ENCODE measurements around the gene MZF1. TPM values are rescaled to one million over a fixed set of nuclear protein-coding genes. Genes with fewer than 3 reads are reported as not detected.
A peak's percentile ranks its signal among the peaks of the same experiment; 100 is the strongest.

MZF1 gene
- total RNA-seq, 1 donor from 2014 or later = 67.6 TPM

DNA sequence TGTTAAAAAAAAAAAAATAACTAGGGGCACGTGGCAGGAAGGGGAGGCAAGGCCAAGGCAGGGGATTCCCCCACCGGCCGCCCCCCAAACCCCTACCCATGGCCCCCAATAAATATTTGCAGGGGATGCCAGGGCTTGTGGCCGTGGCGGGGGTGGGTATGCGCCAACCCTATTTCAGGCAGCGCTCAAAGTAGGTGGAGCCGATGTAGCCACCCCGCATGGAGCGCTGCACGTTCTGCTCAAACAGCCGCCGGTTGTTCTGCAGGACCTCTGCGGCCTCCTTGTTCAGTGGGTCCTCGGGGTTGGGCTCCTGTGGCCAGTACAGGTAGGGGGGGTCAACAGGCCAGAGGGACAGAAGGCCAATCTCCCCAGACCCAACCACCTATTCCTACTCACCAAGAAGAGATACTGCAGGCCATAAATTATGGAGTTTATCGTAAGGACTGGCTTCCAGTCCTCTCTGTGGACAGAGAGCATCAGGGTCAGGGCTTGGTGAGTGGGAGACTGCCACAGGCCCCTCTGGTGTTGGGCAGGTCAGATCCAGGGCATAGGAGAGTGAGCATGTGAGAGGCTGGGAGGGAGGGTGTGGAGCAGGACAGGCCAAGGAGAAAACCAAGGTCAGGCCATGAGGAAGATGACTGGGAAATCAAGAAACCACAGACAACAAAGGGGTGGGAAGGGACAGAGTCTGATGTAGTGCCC lies 17.1 kb downstream of the MZF1 start:
- DNase-seq (ENCODE audit: low spot score) = no peak

- DNase-seq (ENCODE audit: low spot score) = no peak
These were observed 17.7 kb downstream of the MZF1 start for GRCh38 chr19:58555369-58555885.

DNA sequence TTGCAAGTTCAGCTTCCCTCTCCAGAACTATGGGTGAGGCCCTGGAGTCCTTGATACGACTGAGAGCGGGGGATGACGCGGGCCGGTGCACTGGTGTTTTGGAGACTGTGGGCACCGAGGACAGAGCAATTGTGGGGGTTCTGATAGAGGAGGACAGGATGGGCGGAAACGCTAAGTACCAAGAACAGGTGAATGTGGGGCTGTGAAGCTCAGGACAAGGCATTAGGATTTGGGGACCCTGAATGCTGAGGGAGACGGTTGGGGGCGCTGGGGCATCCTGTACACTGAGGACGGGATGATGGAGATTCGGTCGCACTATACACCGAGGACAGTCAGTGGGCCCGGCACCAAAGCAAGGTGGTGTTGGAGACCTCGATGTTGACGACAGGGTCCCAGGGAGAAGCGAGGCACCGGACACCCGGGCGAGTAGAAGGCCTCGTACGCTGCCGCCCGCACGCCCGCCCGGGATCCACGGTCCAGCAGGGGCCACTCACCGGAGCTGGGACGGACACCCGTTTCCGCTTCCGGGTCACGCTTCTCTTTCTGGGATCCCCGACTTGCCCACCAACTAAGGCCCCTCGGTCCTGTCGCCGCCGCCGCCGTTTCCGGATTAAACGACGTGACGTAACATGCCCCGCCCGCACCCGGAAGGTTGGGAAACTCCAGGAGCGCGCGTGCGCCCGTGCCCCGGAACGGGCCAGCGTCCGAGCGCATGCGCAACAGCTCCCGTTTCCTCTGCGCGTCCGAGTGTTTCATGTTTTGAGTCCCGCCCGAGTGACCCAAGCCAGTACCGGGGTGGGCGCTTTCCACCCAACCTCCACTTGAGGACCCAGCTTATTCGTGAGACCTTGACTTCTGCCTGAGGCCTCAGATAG lies 18.4 kb downstream of the MZF1 start, which contains the start of gene CHMP2A:
Gene CHMP2A (minus strand): TSS at position 612 of the 875 bp plus-strand sequence. CDS start 893 bp downstream, outside the sequence.
- DNase-seq (ENCODE audit: low spot score) = peak; percentile 99

DNA sequence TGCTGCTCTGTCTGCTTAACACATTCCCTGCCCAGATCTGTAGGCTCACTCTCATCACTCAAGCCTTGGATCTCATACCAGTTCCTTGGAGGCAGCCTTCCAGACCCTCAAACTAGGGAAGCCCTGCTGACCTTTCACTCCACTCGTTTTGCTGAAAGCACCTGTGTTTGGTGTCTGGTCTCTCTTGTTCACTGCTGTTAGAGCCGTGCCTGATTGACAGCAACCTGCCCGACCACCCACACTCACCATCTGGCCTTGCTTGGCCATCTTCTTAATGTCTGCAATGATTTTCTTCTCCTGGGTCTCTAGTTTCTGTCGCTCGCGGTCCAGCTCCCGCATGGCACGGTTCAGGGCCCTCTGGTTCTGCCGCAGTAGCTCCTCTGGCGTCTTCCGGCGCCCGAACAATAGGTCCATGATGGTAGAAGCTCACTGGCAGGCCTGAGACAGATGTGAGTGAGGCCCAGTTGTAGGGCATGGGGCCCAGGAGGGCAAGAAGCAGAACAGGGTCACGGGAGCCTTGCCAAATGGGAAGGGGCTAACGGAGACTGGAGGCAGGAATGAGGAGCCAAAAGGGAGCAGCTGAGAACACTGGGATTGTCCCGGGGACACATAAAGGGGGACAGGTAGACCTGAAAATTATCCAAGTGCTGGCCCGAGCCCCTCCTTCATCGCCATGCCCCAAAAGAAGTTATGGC lies 19.2 kb downstream of the MZF1 start:
- DNase-seq (ENCODE audit: low spot score) = no peak

- DNase-seq (ENCODE audit: low spot score) = no peak
These were observed 20.5 kb downstream of the MZF1 start for GRCh38 chr19:58552655-58553054.

DNA sequence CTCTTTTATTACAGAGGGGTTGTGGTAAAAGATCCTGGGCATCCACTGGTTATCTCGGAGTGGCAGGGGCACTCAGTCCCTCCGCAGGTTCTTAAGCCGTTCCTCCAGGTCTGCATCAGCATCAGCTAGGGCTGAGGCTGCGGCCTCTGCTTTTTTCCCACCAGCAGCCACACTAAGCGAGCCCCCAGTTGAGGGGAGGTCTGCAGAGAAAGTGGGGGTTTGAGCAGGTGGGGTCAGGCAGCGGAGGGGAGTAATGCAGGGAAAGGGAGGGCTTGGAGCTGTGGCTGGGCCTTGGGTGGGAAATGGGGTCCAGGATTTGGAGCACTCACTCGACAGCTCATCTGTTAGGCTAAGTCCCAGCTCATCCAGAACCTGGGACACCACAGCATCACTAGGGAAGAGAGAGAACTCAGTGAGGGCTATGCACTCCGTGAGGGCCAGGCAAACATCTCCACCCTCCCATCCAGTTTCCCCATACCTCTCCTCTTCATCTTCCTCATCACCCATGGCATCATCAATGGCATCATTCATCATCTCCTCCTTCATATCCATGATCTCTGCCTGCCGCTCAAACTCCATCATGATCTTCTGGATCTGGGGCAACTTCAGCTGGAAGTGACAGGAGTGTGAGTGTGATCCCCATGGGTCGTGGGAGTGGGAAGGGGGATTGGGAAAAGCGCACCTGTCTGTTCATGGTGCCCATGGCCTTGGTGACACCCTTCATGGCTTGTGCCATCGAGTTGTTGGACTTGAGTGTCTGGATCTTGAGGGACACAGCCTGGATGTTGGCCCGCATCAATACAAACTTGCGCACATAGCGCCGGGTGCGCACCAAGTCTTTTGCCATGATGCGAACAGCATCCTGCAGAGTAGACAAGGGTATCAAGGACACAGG lies 21.3 kb downstream of the MZF1 start:
- DNase-seq (ENCODE audit: low spot score) = no peak

DNA sequence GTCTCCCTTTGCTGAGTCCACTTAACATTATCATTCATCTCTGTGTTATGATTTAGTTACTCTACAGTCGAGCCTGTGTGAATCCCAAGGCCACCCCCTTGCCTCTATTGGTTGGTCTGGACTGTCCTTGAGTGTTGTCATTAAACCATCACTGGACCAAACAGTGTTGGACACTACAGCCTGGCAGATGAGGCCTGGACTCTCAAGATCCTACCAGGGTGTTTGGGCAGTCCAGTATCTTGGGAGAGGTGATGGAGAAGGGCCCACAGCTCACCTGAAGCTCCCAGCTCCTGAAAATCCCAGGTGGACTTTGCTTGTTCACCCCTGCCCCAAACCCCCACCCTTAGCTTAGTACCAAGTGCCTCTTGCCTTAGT lies 22.0 kb downstream of the MZF1 start:
- DNase-seq (ENCODE audit: low spot score) = no peak

- no peak for DNase-seq (ENCODE audit: low spot score)
These were observed 22.6 kb downstream of the MZF1 start for GRCh38 chr19:58550362-58551122.

DNA sequence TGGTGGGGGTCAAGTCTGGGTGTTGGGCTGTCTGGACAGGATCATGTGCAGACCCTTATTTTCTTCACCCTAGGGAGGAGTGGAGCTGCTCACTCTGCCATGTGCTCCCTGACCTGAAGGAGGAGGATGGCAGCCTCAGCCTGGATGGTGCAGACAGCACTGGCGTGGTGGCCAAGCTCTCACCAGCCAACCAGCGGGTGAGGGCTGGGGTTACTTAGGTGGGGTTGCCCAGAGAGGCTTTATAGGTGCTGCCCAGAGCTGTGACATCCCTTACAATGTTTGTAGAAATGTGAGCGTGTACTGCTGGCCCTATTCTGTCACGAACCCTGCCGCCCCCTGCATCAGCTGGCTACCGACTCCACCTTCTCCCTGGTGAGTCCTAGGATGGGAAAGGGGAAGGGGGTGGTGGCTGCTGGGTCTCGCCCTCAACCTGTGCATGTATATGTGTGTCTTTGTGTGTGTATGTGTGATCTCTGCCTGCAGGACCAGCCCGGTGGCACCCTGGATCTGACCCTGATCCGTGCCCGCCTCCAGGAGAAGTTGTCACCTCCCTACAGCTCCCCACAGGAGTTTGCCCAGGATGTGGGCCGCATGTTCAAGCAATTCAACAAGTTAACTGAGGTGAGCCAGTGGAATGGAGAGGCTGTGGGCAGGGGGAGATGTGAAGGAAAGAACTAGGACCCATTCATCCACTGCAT lies 23.3 kb downstream of the MZF1 start:
- DNase-seq (ENCODE audit: low spot score) = no peak

GRCh38 chr19:58548859-58549663 lies 24.1 kb downstream of the MZF1 start:
- no peak for DNase-seq (ENCODE audit: low spot score)

DNA sequence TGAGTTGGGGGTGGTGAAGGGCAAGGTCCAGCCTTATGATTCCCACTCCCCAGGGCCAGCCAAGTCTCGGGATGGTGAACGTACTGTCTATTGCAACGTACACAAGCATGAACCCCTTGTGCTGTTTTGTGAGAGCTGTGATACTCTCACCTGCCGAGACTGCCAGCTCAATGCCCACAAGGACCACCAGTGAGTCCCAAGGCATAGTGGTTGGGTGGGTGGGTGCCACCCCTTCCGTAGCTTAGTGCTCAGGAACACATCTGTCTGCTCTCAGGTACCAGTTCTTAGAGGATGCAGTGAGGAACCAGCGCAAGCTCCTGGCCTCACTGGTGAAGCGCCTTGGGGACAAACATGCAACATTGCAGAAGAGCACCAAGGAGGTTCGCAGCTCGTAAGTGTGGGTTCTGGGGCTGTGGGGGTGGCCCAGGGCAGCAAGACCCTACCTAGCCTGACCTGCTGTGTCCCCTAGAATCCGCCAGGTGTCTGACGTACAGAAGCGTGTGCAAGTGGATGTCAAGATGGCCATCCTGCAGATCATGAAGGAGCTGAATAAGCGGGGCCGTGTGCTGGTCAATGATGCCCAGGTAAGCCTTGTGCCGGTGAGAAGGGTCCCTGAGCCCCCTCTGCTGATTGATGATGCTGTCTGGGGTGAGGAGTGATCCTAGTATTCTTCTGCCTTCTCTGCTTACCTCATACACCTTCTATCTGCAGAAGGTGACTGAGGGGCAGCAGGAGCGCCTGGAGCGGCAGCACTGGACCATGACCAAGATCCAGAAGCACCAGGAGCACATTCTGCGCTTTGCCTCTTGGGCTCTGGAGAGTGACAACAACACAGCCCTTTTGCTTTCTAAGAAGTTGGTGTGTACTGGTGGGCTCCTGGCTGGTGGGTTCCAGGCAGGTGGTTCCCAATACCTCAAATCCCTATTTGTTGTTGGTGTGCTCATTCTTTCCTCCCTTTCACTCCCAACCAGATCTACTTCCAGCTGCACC lies 25.5 kb downstream of the MZF1 start:
- no peak for DNase-seq (ENCODE audit: low spot score)

DNA sequence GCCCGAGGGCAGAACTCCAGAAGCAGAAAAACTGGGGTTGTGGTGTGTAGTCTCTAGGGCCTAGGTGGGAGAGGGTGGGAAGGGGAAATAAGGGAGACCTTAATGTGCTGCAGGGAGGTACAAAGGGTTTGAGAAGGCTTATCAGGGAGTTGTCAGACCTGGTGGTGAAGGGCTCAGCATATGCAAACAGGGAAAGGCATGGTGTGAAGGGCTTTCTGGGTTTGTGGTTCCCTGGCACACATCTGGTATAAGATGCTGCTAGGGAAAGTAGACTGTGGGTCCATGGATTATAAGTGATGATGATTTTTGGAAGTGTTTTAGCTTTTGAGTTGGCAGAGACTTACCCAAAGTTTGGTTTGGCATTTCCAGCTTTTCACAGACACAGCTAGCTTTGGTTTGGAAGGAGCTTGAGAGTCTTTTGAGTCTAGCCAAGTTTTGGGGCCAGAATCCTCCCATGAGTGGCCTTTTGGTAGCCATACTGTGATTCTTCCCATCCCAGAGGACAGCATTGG lies 27.1 kb downstream of the MZF1 start:
- DNase-seq (ENCODE audit: low spot score) = no peak

- no peak for DNase-seq (ENCODE audit: low spot score)
These were observed 27.7 kb downstream of the MZF1 start for GRCh38 chr19:58545286-58546018.

DNA sequence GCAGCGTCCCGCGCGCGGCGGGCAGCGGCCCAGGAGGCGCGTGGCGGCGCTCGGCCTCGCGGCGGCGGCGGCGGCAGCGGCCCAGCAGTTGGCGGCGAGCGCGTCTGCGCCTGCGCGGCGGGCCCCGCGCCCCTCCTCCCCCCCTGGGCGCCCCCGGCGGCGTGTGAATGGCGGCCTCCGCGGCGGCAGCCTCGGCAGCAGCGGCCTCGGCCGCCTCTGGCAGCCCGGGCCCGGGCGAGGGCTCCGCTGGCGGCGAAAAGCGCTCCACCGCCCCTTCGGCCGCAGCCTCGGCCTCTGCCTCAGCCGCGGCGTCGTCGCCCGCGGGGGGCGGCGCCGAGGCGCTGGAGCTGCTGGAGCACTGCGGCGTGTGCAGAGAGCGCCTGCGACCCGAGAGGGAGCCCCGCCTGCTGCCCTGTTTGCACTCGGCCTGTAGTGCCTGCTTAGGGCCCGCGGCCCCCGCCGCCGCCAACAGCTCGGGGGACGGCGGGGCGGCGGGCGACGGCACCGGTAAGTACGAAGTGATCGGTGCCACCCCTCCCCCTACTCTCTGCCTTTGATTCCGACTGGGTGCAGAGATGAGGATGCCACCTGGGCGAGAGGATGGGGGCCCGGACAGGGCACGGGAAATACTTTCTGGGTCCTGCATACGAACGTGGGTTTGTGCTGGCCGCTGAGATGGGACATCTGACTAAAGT lies 28.4 kb downstream of the MZF1 start:
- no peak for DNase-seq (ENCODE audit: low spot score)

DNA sequence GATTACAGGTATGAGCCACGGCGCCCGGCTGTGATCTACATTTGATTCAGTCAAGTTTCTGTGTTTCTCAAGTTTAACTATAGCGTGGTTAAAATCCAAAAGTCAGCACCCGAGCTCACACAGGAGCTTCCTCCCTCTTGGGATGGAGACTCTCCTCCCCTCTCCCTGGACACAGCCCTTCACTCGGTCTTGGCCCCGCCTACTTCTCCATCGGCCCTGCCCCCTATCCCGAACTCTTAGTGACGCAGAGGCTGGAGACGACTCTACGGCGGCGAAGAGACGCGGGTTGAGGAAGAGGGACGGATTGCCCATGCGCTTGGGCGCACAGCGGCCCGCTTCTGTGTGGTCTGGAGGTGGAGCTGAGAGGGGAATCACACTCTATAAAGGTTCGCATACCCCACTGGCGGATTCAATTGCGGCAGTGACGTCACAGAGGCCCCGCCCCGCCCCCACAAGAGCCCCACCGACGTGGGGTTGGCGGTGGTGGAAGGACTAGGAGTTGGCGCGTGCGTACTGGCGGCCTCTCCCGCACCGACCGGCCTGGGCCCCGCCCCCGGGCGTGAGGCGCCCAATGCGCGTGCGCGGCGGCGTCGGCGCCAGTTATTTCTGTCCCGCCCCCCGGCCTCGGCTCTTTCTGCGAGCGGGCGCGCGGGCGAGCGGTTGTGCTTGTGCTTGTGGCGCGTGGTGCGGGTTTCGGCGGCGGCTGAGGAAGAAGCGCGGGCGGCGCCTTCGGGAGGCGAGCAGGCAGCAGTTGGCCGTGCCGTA lies 29.1 kb downstream of the MZF1 start, which contains the start of gene TRIM28:
Gene TRIM28 (plus strand): TSS at position 239 of the 765 bp plus-strand sequence. CDS start 694 bp downstream, outside the sequence.
- DNase-seq (ENCODE audit: low spot score) = peak; percentile 99

Data from mucosa of gallbladder (tissue), 1 donor.